HAP-1 (cell line): ENCODE data around the gene PTPMT1.

Experiments used
- DNase-seq, 2 experiments: peaks; one replicate each; pipeline ENCODE4 v3.0.0-alpha.2; 2016 to 2020; ENCODE audit warnings: low spot score in 2 of 2
- H3K27me3 ChIP-seq: fragments of 250-450 bp; sonication (Bioruptor Pico); 2 replicates; pipeline ENCODE4 v1.5.1; 2020; ENCODE audit warnings: low read depth, mild to moderate bottlenecking, moderate library complexity
- H3K36me3 ChIP-seq: fragments of 250-450 bp; sonication (Bioruptor Pico); replicated peaks from 2 replicates; pipeline ENCODE4 v1.5.1; 2020; ENCODE audit warnings: mild to moderate bottlenecking
- H3K4me1 ChIP-seq: fragments of 250-450 bp; sonication (Bioruptor Pico); 2 replicates; pipeline ENCODE4 v1.5.1; 2020; ENCODE audit warnings: mild to moderate bottlenecking
- H3K4me3 ChIP-seq: fragments of 250-450 bp; sonication (Bioruptor Pico); 2 replicates; pipeline ENCODE4 v1.5.1; 2020; ENCODE audit warnings: mild to moderate bottlenecking, moderate library complexity
- H3K9me3 ChIP-seq: fragments of 250-450 bp; sonication (Bioruptor Pico); 2 replicates; pipeline ENCODE4 v1.5.1; 2020; ENCODE audit warnings: mild to moderate bottlenecking, moderate library complexity
- in situ Hi-C: fragments of 300-500 bp; cut with MboI; formaldehyde crosslinking; loops from 3 replicates; pipeline ENCODE4 v1.14.3; 2020; ENCODE audit warnings: low sequenced_read_pairs, inconsistent platforms, mixed read lengths

The PTPMT1 gene

GRCh38 chr11:47593934-47594855, 28.8 kb downstream of the PTPMT1 start, which contains the start of gene C1QTNF4:
Gene C1QTNF4 (minus strand): TSS chr11:47594411. CDS start chr11:47590810, 3,601 bp downstream.
- Histone ChIP-seq H3K27me3 (peaks cover 4% of the 10 kb centered on the region; the same call in 1 of the 2 replicates), H3K36me3 (no peaks in the 10 kb centered on the region), H3K4me3 (no peak within 1 kb of the TSS), H3K9me3 (no peaks in the 10 kb centered on the region), H3K4me1 (no peaks in the 10 kb centered on the region)
- DNase-seq = no peak
- in situ Hi-C loops = no loop called here

GRCh38 chr11:47595029-47595428, 29.6 kb downstream of the PTPMT1 start:
- H3K4me3 ChIP-seq = no peak overlapping the region

DNA sequence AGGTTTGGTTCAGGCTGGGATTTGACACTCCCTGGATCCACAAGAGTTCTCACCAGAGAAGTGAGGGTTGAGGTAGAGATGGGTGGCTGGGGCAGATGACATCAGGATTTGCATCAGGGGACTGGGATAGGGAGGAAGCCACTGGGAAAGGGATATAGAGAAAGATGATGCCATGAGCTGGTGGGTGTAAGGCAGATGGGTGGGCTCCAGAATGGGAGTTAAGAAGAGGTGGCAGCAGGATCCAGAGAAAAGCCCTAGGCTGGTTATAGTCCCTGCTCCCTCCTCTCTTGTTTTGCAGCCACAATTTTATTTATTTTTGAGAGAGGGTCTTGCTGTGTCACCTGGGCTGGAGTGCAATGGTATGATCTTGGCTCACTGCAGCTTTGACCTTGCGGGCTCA, 30.6 kb downstream of the PTPMT1 start:
- no peaks in the 10 kb centered on the region for H3K9me3 ChIP-seq
- peaks cover 4% of the 10 kb centered on the region; the same call in 1 of the 2 replicates for H3K27me3 ChIP-seq
- no peak for DNase-seq
- no peaks in the 10 kb centered on the region for H3K36me3 ChIP-seq
- H3K4me1 ChIP-seq = no peaks in the 10 kb centered on the region
- in situ Hi-C loops = no loop called here
- H3K4me3 ChIP-seq = no peak overlapping the region

More at GRCh38 chr11:47595029-47595428, 29.6 kb downstream of the PTPMT1 start:
- H3K4me1 ChIP-seq = no peaks in the 10 kb centered on the region
- peaks cover 4% of the 10 kb centered on the region; the same call in 1 of the 2 replicates for H3K27me3 ChIP-seq
- H3K36me3 ChIP-seq = no peaks in the 10 kb centered on the region
- in situ Hi-C loops = no loop called here
- no peaks in the 10 kb centered on the region for H3K9me3 ChIP-seq
- no peak for DNase-seq

- no peak for DNase-seq
- in situ Hi-C loops = no loop called here
- H3K9me3 ChIP-seq = no peaks in the 10 kb centered on the region
- H3K4me1 ChIP-seq = no peaks in the 10 kb centered on the region
- no peak overlapping the region for H3K4me3 ChIP-seq
- no peaks in the 10 kb centered on the region for H3K36me3 ChIP-seq
- no peaks in the 10 kb centered on the region for H3K27me3 ChIP-seq
Measured at GRCh38 chr11:47599902-47600301, 34.5 kb downstream of the PTPMT1 start.

DNA sequence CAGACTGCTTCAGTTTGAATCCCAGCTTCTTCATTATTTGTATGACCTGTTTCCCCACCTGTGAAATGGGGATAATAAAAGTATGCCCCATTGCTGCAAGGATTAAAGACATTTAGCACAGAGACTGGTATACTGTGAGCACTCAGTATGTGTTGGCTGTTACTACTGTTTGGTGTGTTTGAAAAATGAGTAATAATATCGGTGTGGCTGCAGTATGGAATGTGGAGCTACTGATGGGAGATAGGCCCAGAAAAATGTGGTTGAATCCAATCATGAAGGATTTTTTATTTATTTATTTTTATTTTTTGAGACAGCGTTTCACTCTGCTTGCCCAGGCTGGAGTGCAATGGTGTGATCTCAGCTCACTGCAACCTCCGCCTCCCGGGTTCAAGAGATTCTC, 37.9 kb downstream of the PTPMT1 start:
- no peak overlapping the region for H3K4me3 ChIP-seq
- no peaks in the 10 kb centered on the region for H3K4me1 ChIP-seq
- no peaks in the 10 kb centered on the region for H3K36me3 ChIP-seq
- DNase-seq = no peak
- peaks cover 3% of the 10 kb centered on the region; the same call in 1 of the 2 replicates for H3K27me3 ChIP-seq
- no peaks in the 10 kb centered on the region for H3K9me3 ChIP-seq
- in situ Hi-C loops = no loop called here

GRCh38 chr11:47605921-47606320, 40.5 kb downstream of the PTPMT1 start:
- H3K4me1 ChIP-seq = no peaks in the 10 kb centered on the region
- DNase-seq = no peak
- peaks cover 3% of the 10 kb centered on the region; the same call in 1 of the 2 replicates for H3K27me3 ChIP-seq
- no peaks in the 10 kb centered on the region for H3K36me3 ChIP-seq
- no peaks in the 10 kb centered on the region for H3K9me3 ChIP-seq
- in situ Hi-C loops = no loop called here
- H3K4me3 ChIP-seq = no peak overlapping the region

DNA sequence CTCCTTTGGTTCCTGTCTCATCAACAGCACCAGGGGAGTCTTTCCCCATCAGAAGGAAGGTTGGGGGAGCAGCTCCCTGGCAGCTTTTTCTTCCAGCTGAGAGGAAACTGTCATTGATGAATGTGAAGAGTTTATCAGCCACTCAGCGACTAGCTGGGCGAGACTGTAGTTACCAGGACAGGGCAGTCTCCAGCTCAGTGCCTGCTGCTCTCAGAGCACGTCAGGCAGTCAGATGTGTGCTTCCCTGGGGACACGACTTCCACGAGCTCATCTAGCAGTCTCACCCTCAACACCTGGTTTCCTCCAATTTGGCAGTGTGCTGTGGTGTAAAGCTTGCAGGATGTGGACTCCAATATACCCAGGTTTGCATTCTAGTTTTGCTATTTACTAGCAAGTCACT, 41.3 kb downstream of the PTPMT1 start:
- Histone ChIP-seq H3K36me3 (no peaks in the 10 kb centered on the region), H3K4me1 (no peaks in the 10 kb centered on the region), H3K4me3 (no peak overlapping the region), H3K27me3 (peaks cover 3% of the 10 kb centered on the region; the same call in 1 of the 2 replicates), H3K9me3 (no peaks in the 10 kb centered on the region)
- in situ Hi-C loops = no loop called here
- DNase-seq = no peak

DNA sequence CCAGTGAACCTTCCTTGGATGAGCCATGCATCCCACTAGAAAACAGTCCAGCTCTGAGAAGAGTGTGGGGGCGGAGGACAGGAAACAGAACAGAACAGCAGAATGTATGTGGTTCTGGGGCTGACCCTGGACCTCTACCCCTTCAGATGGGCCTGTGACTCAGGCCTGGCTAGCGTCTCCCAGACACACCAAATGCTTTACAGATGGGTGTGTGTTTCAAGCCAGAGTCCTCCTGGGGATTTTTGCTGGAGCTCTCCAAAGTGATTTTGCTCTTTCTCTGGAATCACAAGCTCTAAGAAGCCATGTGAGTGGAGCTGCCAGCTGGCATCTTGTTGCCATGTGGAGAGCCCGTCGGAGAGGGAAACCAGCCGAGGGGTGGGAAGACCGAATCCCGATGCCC, 42.0 kb downstream of the PTPMT1 start:
- Histone ChIP-seq H3K27me3 (peaks cover 3% of the 10 kb centered on the region; the same call in 1 of the 2 replicates), H3K4me3 (no peak overlapping the region), H3K9me3 (no peaks in the 10 kb centered on the region), H3K4me1 (no peaks in the 10 kb centered on the region), H3K36me3 (no peaks in the 10 kb centered on the region)
- no peak for DNase-seq
- in situ Hi-C loops = no loop called here

DNA sequence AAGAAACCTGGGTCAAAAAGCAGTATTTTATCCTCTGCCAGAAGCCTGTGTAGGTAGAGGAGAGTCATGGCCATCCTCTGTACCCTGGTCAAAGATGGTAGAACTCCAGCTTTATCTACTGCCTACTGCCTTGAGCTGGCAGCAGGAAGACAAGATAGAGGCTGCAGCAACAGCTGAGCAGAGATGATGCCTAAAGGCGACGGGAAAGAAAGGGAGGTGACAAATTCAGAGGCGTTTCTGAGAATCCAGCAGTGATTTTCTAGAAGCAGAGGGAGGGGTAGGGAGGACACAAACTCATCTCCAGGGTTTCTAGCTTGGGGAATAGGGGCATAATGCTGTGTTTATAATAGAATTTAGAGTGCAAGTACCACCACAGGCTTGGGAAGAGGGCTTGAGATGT, 44.3 kb downstream of the PTPMT1 start:
- H3K36me3 ChIP-seq = no peaks in the 10 kb centered on the region

GRCh38 chr11:47611348-47611794, 46.0 kb downstream of the PTPMT1 start:
- in situ Hi-C loops = no loop called here
- no peak for DNase-seq
- Histone ChIP-seq H3K4me3 (no peak overlapping the region), H3K27me3 (peaks cover 1% of the 10 kb centered on the region; the same call in 1 of the 2 replicates), H3K36me3 (no peaks in the 10 kb centered on the region), H3K9me3 (no peaks in the 10 kb centered on the region), H3K4me1 (no peaks in the 10 kb centered on the region)

More for the DNA sequence above, 44.3 kb downstream of the PTPMT1 start:
- H3K4me1 ChIP-seq = no peaks in the 10 kb centered on the region
- in situ Hi-C loops = no loop called here
- no peaks in the 10 kb centered on the region for H3K9me3 ChIP-seq
- H3K27me3 ChIP-seq = peaks cover 3% of the 10 kb centered on the region; the same call in 1 of the 2 replicates
- no peak overlapping the region for H3K4me3 ChIP-seq
- DNase-seq = no peak

DNA sequence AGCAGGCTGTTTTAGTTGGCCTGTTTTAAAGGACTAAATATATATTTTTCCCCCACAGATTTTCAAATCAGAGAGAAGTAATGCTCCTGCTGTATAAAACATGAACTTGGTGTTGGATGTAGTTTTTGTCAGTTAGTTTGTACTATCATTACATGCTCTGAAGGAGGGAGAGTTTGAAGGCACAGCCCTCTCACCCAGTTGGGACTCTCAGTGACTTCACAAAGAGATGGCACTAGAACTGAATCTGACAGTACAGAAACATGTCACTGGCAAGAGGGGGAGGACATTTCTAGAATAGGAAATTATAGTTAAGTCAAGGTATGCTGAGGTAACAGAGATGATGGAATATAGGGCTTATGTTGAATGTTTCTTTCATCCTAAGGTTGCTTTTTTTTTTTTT, 49.9 kb downstream of the PTPMT1 start:
- DNase-seq = no peak
- in situ Hi-C loops = no loop called here
- no peak overlapping the region for H3K4me3 ChIP-seq
- peaks cover 29% of the 10 kb centered on the region for H3K36me3 ChIP-seq
- H3K9me3 ChIP-seq = no peaks in the 10 kb centered on the region
- no peaks in the 10 kb centered on the region for H3K27me3 ChIP-seq
- no peaks in the 10 kb centered on the region for H3K4me1 ChIP-seq

DNA sequence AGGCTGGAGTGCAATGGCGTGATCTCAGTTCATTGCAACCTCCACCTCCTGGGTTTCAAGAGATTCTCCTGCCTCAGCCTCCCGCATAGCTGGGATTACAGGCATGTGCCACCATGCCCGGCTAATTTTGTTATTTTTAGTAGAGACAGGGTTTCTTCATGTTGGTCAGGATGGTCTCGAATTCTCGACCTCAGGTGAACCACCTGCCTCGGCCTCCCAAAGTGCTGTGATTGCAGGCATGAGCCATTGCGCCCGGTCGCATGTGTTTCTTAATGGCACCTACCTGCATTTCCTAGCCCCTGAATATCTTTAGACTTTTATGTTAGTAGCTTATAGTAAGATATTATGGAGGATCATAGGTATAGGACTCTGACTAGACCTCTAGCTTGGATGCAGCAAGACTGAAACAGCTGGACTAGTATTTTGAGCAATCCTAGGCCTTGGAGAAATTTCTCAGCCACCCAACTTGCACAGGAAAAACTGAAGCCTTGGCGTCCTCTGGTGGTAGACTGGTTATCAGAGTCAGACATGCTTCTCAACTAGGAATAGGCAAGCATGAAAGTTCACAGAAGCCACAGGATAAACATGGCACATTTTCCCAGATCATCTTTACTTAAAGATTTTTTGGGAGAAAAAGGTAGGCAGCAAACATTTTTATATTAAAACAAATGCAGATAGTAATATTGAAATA, 51.5 kb downstream of the PTPMT1 start:
- in situ Hi-C loops = no loop called here
- Histone ChIP-seq H3K4me3 (no peak overlapping the region), H3K9me3 (no peaks in the 10 kb centered on the region), H3K27me3 (no peaks in the 10 kb centered on the region), H3K4me1 (no peaks in the 10 kb centered on the region), H3K36me3 (peaks cover 39% of the 10 kb centered on the region)
- DNase-seq = peak; percentile 21 to 47

DNA sequence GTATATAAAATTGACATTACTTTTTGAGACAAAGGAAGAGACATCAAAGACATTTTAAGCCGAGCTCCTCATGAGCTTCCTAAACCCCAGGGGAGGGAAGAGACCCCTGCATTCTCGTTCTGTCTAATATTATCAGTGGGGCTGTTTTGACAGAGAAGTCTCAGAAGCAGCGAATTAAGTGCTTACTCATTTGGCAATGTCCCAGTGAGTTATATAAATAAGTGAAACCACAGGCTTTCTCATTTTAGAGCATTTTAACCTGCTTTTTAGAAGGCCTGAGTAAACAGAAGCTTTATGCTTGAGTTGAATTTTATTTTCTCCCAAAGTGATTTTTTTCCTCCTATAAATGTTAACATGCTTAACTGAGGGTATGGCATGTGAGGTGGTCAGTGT, 52.0 kb downstream of the PTPMT1 start:
- no peaks in the 10 kb centered on the region for H3K9me3 ChIP-seq
- H3K36me3 ChIP-seq = peaks cover 45% of the 10 kb centered on the region
- H3K4me1 ChIP-seq = no peaks in the 10 kb centered on the region
- H3K4me3 ChIP-seq = no peak overlapping the region
- no peak for DNase-seq
- in situ Hi-C loops = no loop called here
- no peaks in the 10 kb centered on the region for H3K27me3 ChIP-seq
